Endothelial cell of umbilical vein (primary cell): ENCODE data around the gene TNFRSF14. TPM values are rescaled to one million over a fixed set of nuclear protein-coding genes. Genes with fewer than 3 reads are reported as not detected.

Source experiments
- BruUV-seq: library from RNA; stranded (reverse); fragments of 400-500 nt; replicated peaks from 2 replicates; lab custom pipeline; 2021; lab: Mats Ljungman, UMichigan
- CTCF ChIA-PET: fragments of 300-600, 350-600 bp; sonication (Branson Sonifier 250); formaldehyde crosslinking; loops from one replicate; lab custom pipeline; 2021; ENCODE audit warnings: antibody characterized with exemption, inconsistent platforms; lab: Charles Lee
- POLR2A ChIA-PET: fragments of 300-600, 350-600 bp; sonication (Branson Sonifier 250); formaldehyde crosslinking; loops from one replicate; lab custom pipeline; 2021; ENCODE audit warnings: antibody characterized with exemption, inconsistent platforms; lab: Charles Lee
- DNase-seq: peaks from one replicate; pipeline ENCODE4 v3.0.0-alpha.2; 2011; ENCODE audit warnings: low read depth, low spot score
- FAIRE-seq: peaks from 2 replicates; lab custom pipeline; 2011; peaks lifted over from hg19 to GRCh38; lab: Jason Lieb, UNC
- H2AFZ ChIP-seq: 2 replicates; pipeline ENCODE4 v1.6.0; 2012; ENCODE audit warnings: low read depth, low read length, control low read depth, inconsistent platforms
- H3K27ac ChIP-seq: 2 replicates; pipeline ENCODE4 v1.5.1; 2011; ENCODE audit warnings: low read depth, mild to moderate bottlenecking, control low read depth, low read length, moderate library complexity; ENCODE audit not compliant: insufficient read depth
- H3K27me3 ChIP-seq, 2 experiments: 2 replicates each; pipeline versions ENCODE4 v1.6.0 to v1.6.1; 2011; ENCODE audit warnings: low read length in 2 of 2, mixed read lengths in 1 of 2; ENCODE audit not compliant: control insufficient read depth in 2 of 2, insufficient read depth in 2 of 2
- H3K36me3 ChIP-seq, 2 experiments: 2 replicates in 1 of 2; 3 replicates in 1 of 2; pipeline ENCODE4 v1.5.1; 2011; ENCODE audit warnings: low read length in 2 of 2, mild to moderate bottlenecking in 1 of 2, moderate library complexity in 1 of 2; ENCODE audit not compliant: control insufficient read depth in 2 of 2, insufficient read depth in 2 of 2; ENCODE audit errors: extremely low read depth in 1 of 2
- H3K4me1 ChIP-seq: 3 replicates; pipeline ENCODE4 v1.5.1; 2011; ENCODE audit warnings: mild to moderate bottlenecking, low read length; ENCODE audit not compliant: control insufficient read depth, insufficient read depth; ENCODE audit errors: extremely low read depth
- H3K4me2 ChIP-seq: 2 replicates; pipeline ENCODE4 v1.6.1; 2011; ENCODE audit warnings: low read length, control low read depth, mixed read lengths; ENCODE audit not compliant: insufficient read depth
- H3K4me3 ChIP-seq, 3 experiments: fragments of 200-600 bp in 1 of 3; sonication (generic), shearing (Covaris generic) in 1 of 3; replicated peaks in 1 of 3; 2 replicates each; pipeline ENCODE4 v1.5.1; 2011 to 2016; ENCODE audit warnings: control low read depth in 3 of 3, low read length in 3 of 3, mild to moderate bottlenecking in 2 of 3, inconsistent platforms in 1 of 3, low read depth in 1 of 3, moderate library complexity in 1 of 3; ENCODE audit not compliant: insufficient read depth in 1 of 3
- H3K79me2 ChIP-seq: 2 replicates; pipeline ENCODE4 v1.6.0; 2012; ENCODE audit warnings: low read length, inconsistent platforms; ENCODE audit not compliant: control insufficient read depth, insufficient read depth
- H3K9ac ChIP-seq: replicated peaks from 2 replicates; pipeline ENCODE3; 2011; ENCODE audit warnings: low read length, control low read depth; ENCODE audit not compliant: insufficient read depth; ENCODE audit errors: extremely low read depth
- H3K9me1 ChIP-seq: replicated peaks from 3 replicates; pipeline ENCODE4 v1.6.0; 2011; ENCODE audit warnings: mild to moderate bottlenecking, low read length; ENCODE audit not compliant: control insufficient read depth, insufficient read depth; ENCODE audit errors: extremely low read depth
- H3K9me3 ChIP-seq: replicated peaks from 2 replicates; pipeline ENCODE4 v1.5.1; 2012; ENCODE audit warnings: low read length, inconsistent platforms; ENCODE audit not compliant: control insufficient read depth, insufficient read depth
- H4K20me1 ChIP-seq: replicated peaks from 2 replicates; pipeline ENCODE3; 2011; ENCODE audit warnings: mild to moderate bottlenecking, low read length; ENCODE audit not compliant: control insufficient read depth, insufficient read depth; ENCODE audit errors: extremely low read depth
- FOS ChIP-seq: IDR thresholded peaks from 2 replicates; pipeline ENCODE4 v1.6.1; 2011; ENCODE audit warnings: mild to moderate bottlenecking, low read length, moderate library complexity, borderline replicate concordance; ENCODE audit not compliant: insufficient read depth
- GATA2 ChIP-seq: IDR thresholded peaks from 2 replicates; pipeline ENCODE4 v1.7.0; 2011; ENCODE audit warnings: low read depth, mild to moderate bottlenecking, moderate library complexity, mixed read lengths, low read length; ENCODE audit not compliant: insufficient read length, insufficient read depth
- JUN ChIP-seq: IDR thresholded peaks from 2 replicates; pipeline ENCODE4 v1.6.1; 2011; ENCODE audit warnings: borderline replicate concordance, low read depth; ENCODE audit not compliant: insufficient read length, insufficient read depth
- MYC ChIP-seq: IDR thresholded peaks from one replicate; pipeline ENCODE4 v1.6.1; 2011; ENCODE audit warnings: mild to moderate bottlenecking, low read depth, low read length
- POLR2A ChIP-seq: IDR thresholded peaks from 2 replicates; pipeline ENCODE4 v1.6.1; 2012; ENCODE audit warnings: low read depth, mild to moderate bottlenecking, control low read depth, low read length
- POLR2AphosphoS5 ChIP-seq: IDR thresholded peaks from 2 replicates; pipeline ENCODE4 v1.6.1; 2012; ENCODE audit warnings: low read depth, mild to moderate bottlenecking, control low read depth, low read length, moderate library complexity; ENCODE audit not compliant: insufficient read depth
- dilution Hi-C: fragments of 300-500 bp; cut with MboI; formaldehyde crosslinking; loops from one replicate; pipeline ENCODE4 v1.15.0; 2019; ENCODE audit warnings: low sequenced_read_pairs; ENCODE audit not compliant: extremely low pct_ligation_motif_present
- intact Hi-C: fragments of 100-400 bp; cut with micrococcal nuclease; formaldehyde crosslinking; loops from one replicate; pipeline ENCODE4 v1.10.0; 2022
- polyA plus RNA-seq, 4 experiments: library from polyadenylated mRNA; depleted of rRNA in 3 of 4; stranded (reverse) in 3 of 4; unstranded in 1 of 4; fragments of >200 nt; gene quantifications; 2 replicates each; pipeline versions ENCODE4 v1.2.1 to v1.2.3, GENCODE V29; 2011 to 2012; ENCODE audit warnings: missing spikeins in 1 of 4
- total RNA-seq: library from RNA; stranded (reverse); gene quantifications from 2 replicates; pipeline ENCODE4 v1.2.3, GENCODE V29; 2021
- TF ChIP-seq, protein P1 (sequence below): IDR thresholded peaks from 2 replicates; pipeline ENCODE4 v1.6.1; 2011; ENCODE audit not compliant: insufficient read depth, insufficient read length

The TNFRSF14 gene
- total and polyA plus RNA-seq, 2 donors (not counting 3 experiments of a cell fraction or from before 2014, with no cell fraction given) = 40.9 to 49.4 TPM

DNA sequence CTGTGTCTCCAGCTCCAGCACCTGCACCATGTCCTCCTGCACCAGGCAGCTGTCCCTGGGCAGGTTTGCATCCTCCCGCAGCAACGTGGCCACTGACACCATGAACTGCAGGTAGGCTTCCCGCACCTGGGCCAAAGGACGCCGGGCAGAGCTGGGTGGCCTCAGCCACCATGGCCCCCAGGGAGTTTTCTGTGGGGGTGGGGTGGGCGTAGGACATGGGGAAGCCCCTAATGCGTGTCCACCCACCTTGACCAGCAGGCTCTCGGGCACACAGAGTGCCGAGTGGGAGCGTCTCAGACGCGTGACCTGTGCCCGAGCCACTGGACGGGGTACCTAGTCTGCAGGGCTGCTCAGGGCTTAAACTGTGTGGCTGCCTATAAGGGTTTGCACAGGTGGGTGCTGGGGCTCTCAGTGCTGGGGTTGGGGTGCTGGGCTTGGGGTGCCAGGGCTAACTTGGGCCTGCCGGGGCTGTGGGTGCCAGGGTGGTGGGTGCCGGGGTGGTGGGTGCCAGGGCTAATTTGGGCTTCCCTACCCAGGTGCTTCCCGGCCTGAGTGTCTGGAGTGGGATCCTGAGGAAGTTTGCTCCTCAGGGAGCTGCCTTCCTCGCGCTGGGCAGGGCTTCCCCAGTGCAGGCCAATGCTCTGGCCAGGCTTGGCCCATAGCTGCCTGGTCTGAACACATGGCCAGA lies 48.1 kb downstream of the TNFRSF14 start:
- no peak overlapping the region for H3K4me2 ChIP-seq
- intact Hi-C loops (no loop called here), dilution Hi-C loops (no loop called here)
- no peak overlapping the region for H2AFZ ChIP-seq
- no peaks in the 10 kb centered on the region for H4K20me1 ChIP-seq
- no peak overlapping the region for H3K27ac ChIP-seq
- CTCF ChIA-PET = no interaction called here
- no peak overlapping the region for H3K4me3 ChIP-seq
- H3K9me3 ChIP-seq = no peaks in the 10 kb centered on the region
- H3K27me3 ChIP-seq = no peaks in the 10 kb centered on the region
- POLR2A ChIA-PET = no interaction called here
- no peaks in the 10 kb centered on the region for H3K79me2 ChIP-seq
- no peaks in the 10 kb centered on the region for H3K4me1 ChIP-seq
- DNase-seq = no peak
- TF ChIP-seq MYC (no peak), FOS (no peak), POLR2AphosphoS5 (no peak)
- FAIRE-seq = no peak
- no TSS peak for BruUV-seq
- H3K9me1 ChIP-seq = no peaks in the 10 kb centered on the region
- H3K9ac ChIP-seq = no peak overlapping the region
- no peaks in the 10 kb centered on the region for H3K36me3 ChIP-seq

DNA sequence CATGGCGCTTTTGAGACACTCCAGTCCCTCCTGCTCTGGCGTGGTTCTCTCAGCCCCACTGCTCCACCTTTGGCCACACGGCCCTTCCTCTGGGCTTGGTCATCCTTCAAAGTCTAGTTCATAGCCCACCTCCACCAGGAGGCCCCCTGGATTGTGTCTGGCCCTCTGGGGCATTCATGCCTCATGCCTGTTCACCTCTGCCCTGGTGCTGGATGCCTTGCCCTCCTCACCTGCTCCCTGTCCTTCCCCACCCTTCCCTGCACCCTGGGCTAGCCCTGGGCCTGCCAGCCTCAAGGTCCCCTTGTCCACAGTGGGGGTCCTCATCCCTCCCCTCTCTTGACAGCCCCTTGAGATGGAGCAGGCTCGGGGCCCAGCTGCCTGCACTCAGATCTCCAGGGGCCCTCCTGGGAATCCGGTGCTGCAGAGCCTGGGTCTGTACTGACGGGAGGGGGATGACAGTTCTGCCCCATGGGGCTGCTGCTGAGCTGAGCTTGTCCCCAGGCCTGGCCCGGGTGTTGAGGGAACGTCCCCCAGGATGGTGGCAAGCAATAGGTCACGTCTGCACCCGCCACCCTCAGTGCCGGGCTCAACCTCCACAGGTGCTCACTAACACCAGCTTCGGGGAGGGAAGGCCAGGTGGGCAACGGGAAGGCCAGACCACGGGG lies 48.8 kb downstream of the TNFRSF14 start:
- FAIRE-seq (no peak), DNase-seq (no peak)
- H3K9me1 ChIP-seq = no peaks in the 10 kb centered on the region
- TF ChIP-seq POLR2AphosphoS5 (no peak), POLR2A (no peak), FOS (no peak), MYC (no peak), GATA2 (no peak), JUN (no peak)
- TF ChIP-seq, protein P1, sequence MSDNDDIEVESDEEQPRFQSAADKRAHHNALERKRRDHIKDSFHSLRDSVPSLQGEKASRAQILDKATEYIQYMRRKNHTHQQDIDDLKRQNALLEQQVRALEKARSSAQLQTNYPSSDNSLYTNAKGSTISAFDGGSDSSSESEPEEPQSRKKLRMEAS = no peak
- no peaks in the 10 kb centered on the region for H4K20me1 ChIP-seq
- ChIA-PET POLR2A (no interaction called here), CTCF (no interaction called here)
- no TSS peak for BruUV-seq
- dilution Hi-C loops (no loop called here), intact Hi-C loops (no loop called here)
- H3K4me1 ChIP-seq = no peaks in the 10 kb centered on the region
- H3K36me3 ChIP-seq = no peaks in the 10 kb centered on the region
- H3K27ac ChIP-seq = no peak overlapping the region
- no peak overlapping the region for H3K4me3 ChIP-seq
- no peak overlapping the region for H3K9ac ChIP-seq
- H3K27me3 ChIP-seq = no peaks in the 10 kb centered on the region
- no peaks in the 10 kb centered on the region for H3K79me2 ChIP-seq
- no peak overlapping the region for H3K4me2 ChIP-seq
- no peak overlapping the region for H2AFZ ChIP-seq
- H3K9me3 ChIP-seq = no peaks in the 10 kb centered on the region
